AG04449 (cell line): Measurements from ENCODE around the gene RPLP2.

Source experiments
- CTCF ChIA-PET: fragments of 350-600 bp; formaldehyde crosslinking; extraction: SDS; loops from one replicate; lab custom pipeline; 2021; ENCODE audit warnings: antibody characterized with exemption; lab: Yijun Ruan, JAX
- POLR2A ChIA-PET: fragments of 400-600, 350-600 bp; formaldehyde crosslinking; extraction: SDS; loops from one replicate; lab custom pipeline; 2020; ENCODE audit warnings: antibody characterized with exemption, inconsistent platforms; lab: Yijun Ruan, JAX
- DNase-seq: peaks from one replicate; pipeline ENCODE4 v3.0.0-alpha.2; 2010; ENCODE audit warnings: low read depth, low spot score
- H3K4me3 ChIP-seq: 2 replicates; pipeline ENCODE4 v1.5.1; 2011; ENCODE audit warnings: low read depth, mild to moderate bottlenecking, control low read depth, low read length
- TF ChIP-seq, protein P1 (sequence below): IDR thresholded peaks from one replicate; pipeline ENCODE4 v1.5.1; 2011; ENCODE audit warnings: mild to moderate bottlenecking, moderate library complexity, low read length, control low read depth, inconsistent platforms; ENCODE audit not compliant: insufficient read depth; ENCODE audit errors: missing control alignments

RPLP2 gene

DNA sequence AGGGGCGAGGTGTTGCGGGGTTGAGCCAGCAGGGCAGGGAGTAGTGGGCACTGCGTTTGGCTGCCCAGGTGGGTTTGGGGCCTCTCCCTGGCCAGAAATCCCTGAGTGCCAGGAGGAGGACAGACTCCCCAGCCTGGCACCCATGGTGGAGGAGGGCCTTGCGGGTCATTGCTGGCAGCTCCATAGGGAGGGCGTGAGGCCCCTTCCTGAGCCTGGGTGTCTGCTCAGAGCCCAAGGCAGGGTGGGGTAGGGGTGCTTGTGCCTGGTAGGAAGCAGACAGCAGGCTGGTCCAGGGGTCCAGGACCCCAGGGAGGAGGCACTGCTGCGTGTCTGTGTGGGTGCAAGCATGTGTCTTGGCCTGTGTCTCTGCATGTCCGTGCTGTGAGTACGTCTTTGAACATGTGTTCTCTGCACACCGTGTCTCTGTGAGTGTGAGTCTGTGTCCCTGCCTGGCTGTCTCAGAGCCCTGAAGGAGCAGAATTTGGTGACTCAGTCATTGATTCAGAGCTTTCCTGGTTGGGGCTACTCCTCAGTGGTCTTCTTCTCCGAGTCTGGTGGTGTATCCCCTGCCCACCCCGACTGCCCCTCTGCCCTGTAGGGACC lies 36.8 kb downstream of the RPLP2 start:
- DNase-seq: no peak
- TF ChIP-seq, protein P1, sequence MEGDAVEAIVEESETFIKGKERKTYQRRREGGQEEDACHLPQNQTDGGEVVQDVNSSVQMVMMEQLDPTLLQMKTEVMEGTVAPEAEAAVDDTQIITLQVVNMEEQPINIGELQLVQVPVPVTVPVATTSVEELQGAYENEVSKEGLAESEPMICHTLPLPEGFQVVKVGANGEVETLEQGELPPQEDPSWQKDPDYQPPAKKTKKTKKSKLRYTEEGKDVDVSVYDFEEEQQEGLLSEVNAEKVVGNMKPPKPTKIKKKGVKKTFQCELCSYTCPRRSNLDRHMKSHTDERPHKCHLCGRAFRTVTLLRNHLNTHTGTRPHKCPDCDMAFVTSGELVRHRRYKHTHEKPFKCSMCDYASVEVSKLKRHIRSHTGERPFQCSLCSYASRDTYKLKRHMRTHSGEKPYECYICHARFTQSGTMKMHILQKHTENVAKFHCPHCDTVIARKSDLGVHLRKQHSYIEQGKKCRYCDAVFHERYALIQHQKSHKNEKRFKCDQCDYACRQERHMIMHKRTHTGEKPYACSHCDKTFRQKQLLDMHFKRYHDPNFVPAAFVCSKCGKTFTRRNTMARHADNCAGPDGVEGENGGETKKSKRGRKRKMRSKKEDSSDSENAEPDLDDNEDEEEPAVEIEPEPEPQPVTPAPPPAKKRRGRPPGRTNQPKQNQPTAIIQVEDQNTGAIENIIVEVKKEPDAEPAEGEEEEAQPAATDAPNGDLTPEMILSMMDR: no peak

DNA sequence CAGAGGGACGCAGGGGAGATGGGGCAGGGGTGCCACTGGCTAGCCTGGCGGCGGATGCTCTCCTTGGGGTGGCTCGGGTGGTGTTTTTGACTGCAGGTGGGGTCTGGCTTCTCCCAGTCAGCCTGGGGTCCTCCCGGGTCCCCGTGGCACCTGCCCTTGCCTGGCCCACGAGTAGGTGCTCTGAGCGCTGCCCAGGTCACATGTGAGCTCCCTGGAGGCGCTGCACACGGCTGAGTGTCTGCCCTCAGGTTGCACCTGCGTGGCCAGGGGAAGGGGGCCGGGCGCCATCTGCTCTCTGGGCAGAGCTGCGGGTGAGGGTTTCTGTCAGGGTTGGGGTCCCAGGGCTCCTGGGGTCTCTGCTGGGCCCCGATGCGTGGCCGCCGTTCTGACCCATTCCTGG lies 38.1 kb downstream of the RPLP2 start:
- TF ChIP-seq, protein P1: peak; percentile 2
- ChIA-PET POLR2A (interaction anchor here (1.0 to 7.7 kb wide), 2 partner anchors 16 to 57 kb away, joined by 3 to 109 read pairs; partner anchors contain the start of genes CD151 and CRACR2B), CTCF (interaction anchor here (0.6 to 3.5 kb wide), 9 partner anchors 12 to 727 kb away, joined by 3 to 58 read pairs (median 4); no protein-coding TSS in a partner anchor)
- H3K4me3 ChIP-seq: no peak overlapping the region
- no peak for DNase-seq

More for the DNA sequence above, 36.8 kb downstream of the RPLP2 start:
- POLR2A ChIA-PET: interaction anchor here (1.0 to 7.7 kb wide), 4 partner anchors 15 to 56 kb away, joined by 3 to 109 read pairs (median 4); partner anchors contain the start of genes CD151 and CRACR2B
- H3K4me3 ChIP-seq: peak overlapping the region; percentile 29
- CTCF ChIA-PET: interaction anchor here (0.6 to 3.5 kb wide), 8 partner anchors 13 to 728 kb away, joined by 3 to 58 read pairs (median 4); partner anchors contain the start of gene PNPLA2

DNA sequence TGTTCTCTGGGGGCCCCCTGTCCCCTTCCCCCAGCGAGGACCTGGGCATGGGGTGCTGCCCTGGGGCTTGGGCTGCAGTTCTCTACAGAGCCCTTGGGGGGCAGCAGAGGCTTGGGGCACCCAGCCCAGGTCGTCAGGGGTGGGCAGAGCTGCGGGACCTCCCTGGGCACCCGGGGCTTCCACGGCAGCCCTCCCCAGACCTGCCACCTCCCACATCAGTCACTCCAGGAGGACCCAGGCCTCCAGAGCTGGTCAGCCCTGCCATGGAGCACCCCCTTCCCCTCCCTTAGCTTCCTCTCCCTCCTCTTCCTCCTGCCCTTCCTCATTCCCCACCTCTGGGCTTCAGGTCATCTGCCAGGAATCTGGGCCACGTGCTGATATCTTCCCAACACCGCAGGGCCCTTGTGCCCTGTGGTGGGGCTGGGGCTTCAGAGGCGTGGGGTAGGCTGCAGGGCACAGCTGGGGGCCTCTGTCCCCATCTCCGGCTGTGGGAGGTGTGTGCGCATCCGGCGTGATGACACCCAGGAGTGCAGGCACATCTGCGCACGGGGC lies 38.7 kb downstream of the RPLP2 start:
- no peak overlapping the region for H3K4me3 ChIP-seq
- ChIA-PET CTCF (interaction anchor here (0.5 to 3.5 kb wide), 11 partner anchors 11 to 726 kb away, joined by 3 to 58 read pairs (median 4); no protein-coding TSS in a partner anchor), POLR2A (interaction anchor here (7.7 kb wide), 1 partner anchor 17 kb away, joined by 109 read pairs; the partner anchor contains the start of genes CD151 and CRACR2B)
- TF ChIP-seq, protein P1: peak; percentile 94
- DNase-seq: no peak

DNA sequence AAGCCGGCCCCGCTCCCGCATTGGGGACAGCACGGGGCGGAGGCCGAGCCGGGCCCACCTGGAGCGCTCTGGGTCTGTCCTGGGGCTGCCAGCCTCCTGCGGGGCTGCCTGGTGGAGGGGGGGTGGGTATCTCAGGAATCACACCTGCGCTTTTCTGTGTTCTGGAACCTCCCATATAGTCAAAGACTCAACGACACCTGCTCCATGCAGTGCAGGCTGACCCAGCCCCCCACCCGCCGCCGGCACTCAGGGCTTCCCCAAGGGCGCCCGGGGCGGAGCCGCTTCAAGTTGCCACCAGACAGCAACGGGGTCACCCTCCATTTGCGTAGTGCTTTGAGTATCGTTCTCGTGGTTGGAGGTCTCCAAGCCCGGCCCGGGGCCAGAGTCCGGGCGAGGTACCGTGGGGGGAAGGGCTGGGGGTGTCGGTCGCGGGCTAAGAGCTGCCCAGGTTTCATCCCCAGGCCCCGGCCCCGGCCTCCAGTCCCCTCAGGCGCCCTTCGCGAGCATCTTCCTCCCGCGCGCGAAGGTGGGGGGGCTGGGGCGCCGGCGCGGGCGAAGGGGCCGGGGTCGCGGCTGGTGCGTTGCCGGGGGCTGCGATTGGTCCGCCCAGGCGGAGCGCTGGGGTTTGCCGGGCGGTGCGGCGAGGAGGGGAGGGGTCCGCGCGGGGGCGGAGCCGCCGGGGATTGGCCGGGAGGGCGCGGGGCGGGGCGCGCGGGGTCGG lies 39.5 kb downstream of the RPLP2 start:
- DNase-seq: no peak
- CTCF ChIA-PET: interaction anchor here (0.7 to 3.5 kb wide), 9 partner anchors 10 to 726 kb away, joined by 3 to 58 read pairs (median 4); no protein-coding TSS in a partner anchor
- POLR2A ChIA-PET: interaction anchor here (0.6 kb wide), 1 partner anchor 26 kb away, joined by 3 read pairs; no protein-coding TSS in a partner anchor
- TF ChIP-seq, protein P1: no peak
- peak overlapping the region; percentile 48 for H3K4me3 ChIP-seq

DNA sequence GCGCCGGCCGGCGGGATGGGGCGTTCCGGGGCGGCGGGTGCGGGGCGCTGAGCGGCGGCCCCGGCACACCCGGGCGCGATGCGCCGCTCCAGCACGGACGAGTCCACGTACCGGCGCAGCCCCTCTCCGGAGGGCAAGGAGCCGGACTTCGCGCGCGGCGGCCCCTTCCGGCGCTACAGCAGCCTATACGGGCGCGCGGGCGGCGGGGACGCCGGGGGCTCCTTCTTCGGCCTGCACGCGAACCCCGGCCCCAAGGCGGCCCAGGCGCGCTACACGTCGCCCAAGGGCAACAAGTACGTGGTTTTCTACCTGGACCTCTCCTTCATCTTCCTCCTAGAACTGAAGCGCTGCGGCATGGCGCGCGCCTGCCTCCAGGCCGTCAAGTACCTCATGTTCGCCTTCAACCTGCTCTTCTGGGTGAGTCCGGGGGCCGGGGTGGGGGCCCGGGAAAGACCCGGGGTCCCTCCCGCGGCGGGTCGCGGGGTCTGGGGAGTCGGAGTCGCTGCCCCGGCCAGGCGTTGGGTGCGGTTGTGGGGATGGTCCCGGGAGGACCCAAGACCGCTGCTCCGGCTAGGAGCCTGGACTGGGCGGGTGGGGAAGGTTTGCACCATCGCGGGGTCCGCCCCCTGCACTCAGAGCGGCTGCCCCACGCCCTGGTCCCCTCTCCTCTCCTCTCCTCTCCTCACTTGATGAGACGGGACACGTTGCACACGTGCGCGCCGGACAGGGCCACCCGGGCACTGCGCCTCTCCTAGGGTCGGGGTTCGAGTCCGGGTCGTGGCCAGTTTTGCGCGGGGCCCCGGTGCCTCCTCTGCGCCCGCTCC lies 40.4 kb downstream of the RPLP2 start:
- peak overlapping the region; percentile 48 for H3K4me3 ChIP-seq
- ChIA-PET CTCF (interaction anchor here (0.7 kb wide), 1 partner anchor 72 kb away, joined by 3 read pairs; no protein-coding TSS in a partner anchor), POLR2A (interaction anchor here (0.6 kb wide), 1 partner anchor 25 kb away, joined by 3 read pairs; no protein-coding TSS in a partner anchor)
- DNase-seq: no peak
- TF ChIP-seq, protein P1: no peak
